Measurements from ENCODE around the gene GSTA4.
A peak's percentile ranks its signal among the peaks of the same experiment; 100 is the strongest.
"Not testable (repeated sequence)": the region's sequence is repeated elsewhere in the genome, so short reads cannot be mapped to it uniquely, and the experiment has no call there.

Gene GSTA4

GRCh38 chr6:53011979-53012378 is 16.9 kb upstream of the GSTA4 start:
- no peak for DNase-seq

- DNase-seq: no peak
Observed at GRCh38 chr6:53010504-53010903, 15.4 kb upstream of the GSTA4 start.

- DNase-seq: no peak
Observed at GRCh38 chr6:53009511-53009910, 14.4 kb upstream of the GSTA4 start.

GRCh38 chr6:53009056-53009455 is 14.0 kb upstream of the GSTA4 start:
- DNase-seq: no peak

- not testable (repeated sequence) for DNase-seq
Observed at GRCh38 chr6:53008192-53008687, 13.2 kb upstream of the GSTA4 start.

- no peak for DNase-seq
Observed at GRCh38 chr6:53005663-53006250, 10.7 kb upstream of the GSTA4 start.

GRCh38 chr6:52999456-52999855 is 4.4 kb upstream of the GSTA4 start:
- DNase-seq: no peak

- no peak for DNase-seq
Observed at GRCh38 chr6:52998603-52999002, 3.5 kb upstream of the GSTA4 start.

- peak in 2 of 4 experiments; percentile 10 to 21 for DNase-seq
Observed at GRCh38 chr6:52995913-52996645, 995 bp upstream of the GSTA4 start.

GRCh38 chr6:52994839-52995088 is 320 bp downstream of the GSTA4 start:
- DNase-seq: peak in 2 of 4 experiments; percentile 25 to 30

GRCh38 chr6:52994031-52994838 is 849 bp downstream of the GSTA4 start:
- no peak for DNase-seq

- DNase-seq: no peak
Observed at GRCh38 chr6:52992980-52993920, 1.8 kb downstream of the GSTA4 start.

GRCh38 chr6:52990342-52990741 is 4.7 kb downstream of the GSTA4 start:
- DNase-seq: no peak

GRCh38 chr6:52985228-52985627 is 9.9 kb downstream of the GSTA4 start:
- DNase-seq: no peak

GRCh38 chr6:52984247-52984646 is 10.8 kb downstream of the GSTA4 start:
- DNase-seq: no peak

GRCh38 chr6:52983159-52983848 is 11.8 kb downstream of the GSTA4 start:
- DNase-seq: no peak

GRCh38 chr6:52982680-52983079 is 12.4 kb downstream of the GSTA4 start:
- no peak for DNase-seq

GRCh38 chr6:52981222-52981900 is 13.7 kb downstream of the GSTA4 start:
- no peak for DNase-seq

- no peak for DNase-seq
Observed at GRCh38 chr6:52976591-52977035, 18.5 kb downstream of the GSTA4 start.

- no peak for DNase-seq
Observed at GRCh38 chr6:52976149-52976548, 18.9 kb downstream of the GSTA4 start.

- no peak for DNase-seq
Observed at GRCh38 chr6:52975580-52975979, 19.5 kb downstream of the GSTA4 start.

GRCh38 chr6:52972989-52973388 is 22.1 kb downstream of the GSTA4 start:
- no peak for DNase-seq

Measured in activated naive CD4-positive, alpha-beta T cell (primary cell).